Thyroid gland (tissue), 4 donors: Measurements from ENCODE around the gene RNF149.

ENCODE experiments used
- POLR2A ChIP-seq, 2 donors: fragments of 450-650 bp; IDR thresholded peaks; one replicate each; pipeline ENCODE4 v1.6.1; 2017; ENCODE audit warnings: antibody characterized with exemption in 2 of 2, mild to moderate bottlenecking in 2 of 2, moderate library complexity in 1 of 2
- TF ChIP-seq, protein P1 (sequence below), 6 experiments: fragments of 200-600 bp in 3 of 6; fragments of 450-650 bp in 3 of 6; sonication (generic) in 3 of 6; IDR thresholded peaks; one replicate each; pipeline ENCODE4 v1.5.1; 2016 to 2019; ENCODE audit warnings: antibody characterized with exemption in 6 of 6, mild to moderate bottlenecking in 2 of 6, inconsistent platforms in 1 of 6, moderate library complexity in 1 of 6

- TF ChIP-seq POLR2A (IDR thresholded peaks at IDR 0.05): no peak
- TF ChIP-seq, protein P1, sequence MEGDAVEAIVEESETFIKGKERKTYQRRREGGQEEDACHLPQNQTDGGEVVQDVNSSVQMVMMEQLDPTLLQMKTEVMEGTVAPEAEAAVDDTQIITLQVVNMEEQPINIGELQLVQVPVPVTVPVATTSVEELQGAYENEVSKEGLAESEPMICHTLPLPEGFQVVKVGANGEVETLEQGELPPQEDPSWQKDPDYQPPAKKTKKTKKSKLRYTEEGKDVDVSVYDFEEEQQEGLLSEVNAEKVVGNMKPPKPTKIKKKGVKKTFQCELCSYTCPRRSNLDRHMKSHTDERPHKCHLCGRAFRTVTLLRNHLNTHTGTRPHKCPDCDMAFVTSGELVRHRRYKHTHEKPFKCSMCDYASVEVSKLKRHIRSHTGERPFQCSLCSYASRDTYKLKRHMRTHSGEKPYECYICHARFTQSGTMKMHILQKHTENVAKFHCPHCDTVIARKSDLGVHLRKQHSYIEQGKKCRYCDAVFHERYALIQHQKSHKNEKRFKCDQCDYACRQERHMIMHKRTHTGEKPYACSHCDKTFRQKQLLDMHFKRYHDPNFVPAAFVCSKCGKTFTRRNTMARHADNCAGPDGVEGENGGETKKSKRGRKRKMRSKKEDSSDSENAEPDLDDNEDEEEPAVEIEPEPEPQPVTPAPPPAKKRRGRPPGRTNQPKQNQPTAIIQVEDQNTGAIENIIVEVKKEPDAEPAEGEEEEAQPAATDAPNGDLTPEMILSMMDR (IDR thresholded peaks at IDR 0.05): no peak
Measured at GRCh38 chr2:101306410-101306809, 2.1 kb downstream of the RNF149 start.
